Measurements from ENCODE around the gene MANF.

MANF gene

GRCh38 chr3:51373658-51374421 lies 11.3 kb upstream of the MANF start:
- H4K12ac ChIP-seq (ENCODE audit: low read depth, low read length), result no peak overlapping the region
- no peak for DNase-seq
- H3K27me3 ChIP-seq (ENCODE audit: insufficient read depth, low read length), result no peaks in the 10 kb centered on the region
- no peak overlapping the region for H2AK5ac ChIP-seq (ENCODE audit: low read length)
- H3K9me3 ChIP-seq (ENCODE audit: insufficient read depth, low read depth, low read length), result no peaks in the 10 kb centered on the region
- peaks cover 5 to 22% of the 10 kb centered on the region in 2 experiments for H3K36me3 ChIP-seq (ENCODE audit: control insufficient read depth in 1 of 2, insufficient read depth in 2 of 2, low read length in 2 of 2)
- H3K4me1 ChIP-seq (ENCODE audit: control insufficient read depth in 1 of 2, insufficient read depth in 2 of 2, low read length in 2 of 2), result no peaks in the 10 kb centered on the region
- H3K4me3 ChIP-seq (ENCODE audit: low read depth, low read length), result no peak overlapping the region
- no peak overlapping the region for H3K4ac ChIP-seq (ENCODE audit: low read depth, low read length)
- H2BK120ac ChIP-seq (ENCODE audit: insufficient read depth, low read length, poor library complexity), result no peak overlapping the region
- H2AFZ ChIP-seq (ENCODE audit: insufficient read depth, low read length, poor library complexity), result no peak overlapping the region
- no peak overlapping the region for H3K23ac ChIP-seq (ENCODE audit: low read length)
- no peak overlapping the region for H2BK5ac ChIP-seq (ENCODE audit: low read depth, low read length, poor library complexity)
- H4K91ac ChIP-seq (ENCODE audit: low read depth, low read length), result no peak overlapping the region
- H3K79me2 ChIP-seq (ENCODE audit: control insufficient read depth, insufficient read depth, low read length, poor library complexity), result no peaks in the 10 kb centered on the region
- H3K27ac ChIP-seq (ENCODE audit: low read depth, low read length), result no peak overlapping the region
- H3K79me1 ChIP-seq (ENCODE audit: low read length), result no peaks in the 10 kb centered on the region
- H2BK12ac ChIP-seq (ENCODE audit: low read length), result no peak overlapping the region
- H3K9ac ChIP-seq (ENCODE audit: low read length), result no peak overlapping the region
- H4K8ac ChIP-seq (ENCODE audit: low read depth, low read length), result no peak overlapping the region
- no peak overlapping the region for H3K14ac ChIP-seq (ENCODE audit: low read length)
- no peak overlapping the region for H3K18ac ChIP-seq (ENCODE audit: low read length)
- no CpG with 5 or more reads among the region's 5 CpGs for WGBS (ENCODE audit: extremely low coverage, insufficient coverage, insufficient read length)
- no peak overlapping the region for H3K4me2 ChIP-seq (ENCODE audit: low read length)

DNA sequence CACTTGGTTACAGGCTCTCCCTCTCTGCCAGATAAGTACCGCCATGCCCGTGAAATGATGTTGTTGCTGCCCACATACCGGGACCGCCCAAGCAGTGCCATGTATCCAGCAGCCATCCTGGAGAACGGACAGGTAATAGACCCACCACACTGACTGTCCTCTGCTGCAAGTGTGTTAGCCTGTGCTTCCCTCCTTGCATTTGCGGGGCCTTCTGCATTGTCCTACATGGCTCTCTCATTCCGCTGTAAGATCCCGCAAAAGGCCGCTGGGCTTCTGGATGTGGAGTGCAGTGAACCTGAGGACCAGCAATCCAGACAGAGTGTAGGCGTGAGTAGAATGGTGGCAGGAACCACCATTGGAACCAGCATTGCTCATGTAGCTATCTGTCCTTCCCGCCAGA lies 10.6 kb upstream of the MANF start:
- H3K4me2 ChIP-seq (ENCODE audit: low read length), result no peak overlapping the region
- H3K18ac ChIP-seq (ENCODE audit: low read length), result no peak overlapping the region
- H3K9ac ChIP-seq (ENCODE audit: low read length), result no peak overlapping the region
- no peak overlapping the region for H3K23ac ChIP-seq (ENCODE audit: low read length)
- H3K4ac ChIP-seq (ENCODE audit: low read depth, low read length), result no peak overlapping the region
- H4K8ac ChIP-seq (ENCODE audit: low read depth, low read length), result no peak overlapping the region
- no peaks in the 10 kb centered on the region for H3K4me1 ChIP-seq (ENCODE audit: control insufficient read depth in 1 of 2, insufficient read depth in 2 of 2, low read length in 2 of 2)
- no peak overlapping the region for H2AK5ac ChIP-seq (ENCODE audit: low read length)
- no peaks in the 10 kb centered on the region for H3K79me2 ChIP-seq (ENCODE audit: control insufficient read depth, insufficient read depth, low read length, poor library complexity)
- H2BK5ac ChIP-seq (ENCODE audit: low read depth, low read length, poor library complexity), result no peak overlapping the region
- no peak overlapping the region for H2BK120ac ChIP-seq (ENCODE audit: insufficient read depth, low read length, poor library complexity)
- no peak overlapping the region for H4K91ac ChIP-seq (ENCODE audit: low read depth, low read length)
- no peak overlapping the region for H4K12ac ChIP-seq (ENCODE audit: low read depth, low read length)
- H3K36me3 ChIP-seq (ENCODE audit: control insufficient read depth in 1 of 2, insufficient read depth in 2 of 2, low read length in 2 of 2), result peaks cover 5 to 22% of the 10 kb centered on the region in 2 experiments
- no peak overlapping the region for H3K14ac ChIP-seq (ENCODE audit: low read length)
- no peak overlapping the region for H2BK12ac ChIP-seq (ENCODE audit: low read length)
- no peak overlapping the region for H3K4me3 ChIP-seq (ENCODE audit: low read depth, low read length)
- H2AFZ ChIP-seq (ENCODE audit: insufficient read depth, low read length, poor library complexity), result no peak overlapping the region
- DNase-seq, result no peak
- no peak overlapping the region for H3K27ac ChIP-seq (ENCODE audit: low read depth, low read length)
- WGBS (ENCODE audit: extremely low coverage, insufficient coverage, insufficient read length), result no CpG with 5 or more reads among the region's 11 CpGs
- H3K27me3 ChIP-seq (ENCODE audit: insufficient read depth, low read length), result no peaks in the 10 kb centered on the region
- no peaks in the 10 kb centered on the region for H3K79me1 ChIP-seq (ENCODE audit: low read length)
- H3K9me3 ChIP-seq (ENCODE audit: insufficient read depth, low read depth, low read length), result no peaks in the 10 kb centered on the region

DNA sequence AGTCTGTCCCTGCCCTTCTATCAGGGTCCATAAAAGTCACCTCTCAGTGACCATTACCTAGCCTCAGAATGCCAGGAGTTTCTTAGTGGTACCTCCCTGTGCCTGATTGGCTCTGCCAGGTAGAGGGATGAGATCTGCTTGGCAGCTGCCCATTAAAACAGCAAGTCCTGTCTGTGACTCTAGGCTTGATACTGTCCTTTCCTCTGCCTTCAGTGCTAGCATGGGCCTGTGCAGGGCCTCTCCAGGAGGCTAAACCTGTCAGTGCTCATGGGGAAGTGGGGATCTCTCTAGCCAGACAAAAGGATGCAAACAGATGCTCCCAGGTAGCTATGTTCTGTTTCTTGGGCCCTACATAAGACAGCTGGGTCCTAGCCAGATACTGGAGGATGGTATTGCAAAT lies 10.0 kb upstream of the MANF start:
- Histone ChIP-seq H3K4me1 (ENCODE audit: control insufficient read depth in 1 of 2, insufficient read depth in 2 of 2, low read length in 2 of 2) (no peaks in the 10 kb centered on the region), H3K4me3 (ENCODE audit: low read depth, low read length) (no peak overlapping the region), H3K79me1 (ENCODE audit: low read length) (no peaks in the 10 kb centered on the region), H3K9me3 (ENCODE audit: insufficient read depth, low read depth, low read length) (no peaks in the 10 kb centered on the region), H3K36me3 (ENCODE audit: control insufficient read depth in 1 of 2, insufficient read depth in 2 of 2, low read length in 2 of 2) (peaks cover 5 to 26% of the 10 kb centered on the region in 2 experiments), H2BK12ac (ENCODE audit: low read length) (no peak overlapping the region), H3K4me2 (ENCODE audit: low read length) (no peak overlapping the region), H3K9ac (ENCODE audit: low read length) (no peak overlapping the region), H3K4ac (ENCODE audit: low read depth, low read length) (no peak overlapping the region), H3K18ac (ENCODE audit: low read length) (no peak overlapping the region), H2AFZ (ENCODE audit: insufficient read depth, low read length, poor library complexity) (no peak overlapping the region), H3K79me2 (ENCODE audit: control insufficient read depth, insufficient read depth, low read length, poor library complexity) (no peaks in the 10 kb centered on the region), H2AK5ac (ENCODE audit: low read length) (no peak overlapping the region), H3K27ac (ENCODE audit: low read depth, low read length) (no peak overlapping the region), H3K23ac (ENCODE audit: low read length) (no peak overlapping the region), H2BK120ac (ENCODE audit: insufficient read depth, low read length, poor library complexity) (no peak overlapping the region), H3K14ac (ENCODE audit: low read length) (no peak overlapping the region), H4K12ac (ENCODE audit: low read depth, low read length) (no peak overlapping the region), H3K27me3 (ENCODE audit: insufficient read depth, low read length) (no peaks in the 10 kb centered on the region), H4K8ac (ENCODE audit: low read depth, low read length) (no peak overlapping the region), H2BK5ac (ENCODE audit: low read depth, low read length, poor library complexity) (no peak overlapping the region), H4K91ac (ENCODE audit: low read depth, low read length) (no peak overlapping the region)
- no peak for DNase-seq

DNA sequence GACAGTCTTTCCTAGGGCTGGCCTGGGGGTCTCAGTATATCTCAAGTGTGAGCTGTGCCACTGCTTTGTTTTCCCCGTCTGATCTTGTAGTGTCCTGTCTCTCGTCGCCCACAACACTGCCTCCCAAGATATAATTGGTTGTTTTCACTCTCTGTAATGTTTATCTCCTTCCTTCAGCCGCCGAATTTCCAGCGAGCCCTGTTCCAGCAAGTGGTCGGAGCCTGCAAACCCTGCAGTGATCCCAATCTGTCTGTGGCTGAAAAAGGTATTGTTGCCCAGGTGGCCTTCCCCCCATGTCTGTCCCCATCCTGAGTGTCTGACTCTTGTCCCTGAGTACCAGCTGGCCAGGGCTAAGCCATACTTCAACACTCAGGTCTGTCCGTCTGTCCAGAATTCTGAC lies 9.5 kb upstream of the MANF start:
- Histone ChIP-seq H3K79me2 (ENCODE audit: control insufficient read depth, insufficient read depth, low read length, poor library complexity) (no peaks in the 10 kb centered on the region), H3K4me3 (ENCODE audit: low read depth, low read length) (no peak overlapping the region), H3K4me2 (ENCODE audit: low read length) (no peak overlapping the region), H3K27ac (ENCODE audit: low read depth, low read length) (no peak overlapping the region), H4K12ac (ENCODE audit: low read depth, low read length) (no peak overlapping the region), H3K4ac (ENCODE audit: low read depth, low read length) (no peak overlapping the region), H3K27me3 (ENCODE audit: insufficient read depth, low read length) (no peaks in the 10 kb centered on the region), H3K14ac (ENCODE audit: low read length) (no peak overlapping the region), H2AFZ (ENCODE audit: insufficient read depth, low read length, poor library complexity) (no peak overlapping the region), H3K18ac (ENCODE audit: low read length) (no peak overlapping the region), H3K79me1 (ENCODE audit: low read length) (no peaks in the 10 kb centered on the region), H2AK5ac (ENCODE audit: low read length) (no peak overlapping the region), H2BK5ac (ENCODE audit: low read depth, low read length, poor library complexity) (no peak overlapping the region), H4K8ac (ENCODE audit: low read depth, low read length) (no peak overlapping the region), H4K91ac (ENCODE audit: low read depth, low read length) (no peak overlapping the region), H2BK120ac (ENCODE audit: insufficient read depth, low read length, poor library complexity) (no peak overlapping the region), H2BK12ac (ENCODE audit: low read length) (no peak overlapping the region), H3K23ac (ENCODE audit: low read length) (no peak overlapping the region), H3K36me3 (ENCODE audit: control insufficient read depth in 1 of 2, insufficient read depth in 2 of 2, low read length in 2 of 2) (peaks cover 5 to 26% of the 10 kb centered on the region in 2 experiments), H3K4me1 (ENCODE audit: control insufficient read depth in 1 of 2, insufficient read depth in 2 of 2, low read length in 2 of 2) (no peaks in the 10 kb centered on the region), H3K9me3 (ENCODE audit: insufficient read depth, low read depth, low read length) (no peaks in the 10 kb centered on the region), H3K9ac (ENCODE audit: low read length) (no peak overlapping the region)
- WGBS (ENCODE audit: extremely low coverage, insufficient coverage, insufficient read length), result no CpG with 5 or more reads among the region's 8 CpGs
- no peak for DNase-seq

Data from trophoblast cell (in vitro differentiated cells and primary cell).